Adrenal gland (tissue), 12 donors: ENCODE data around the gene DACT2. TPM values are rescaled to one million over a fixed set of nuclear protein-coding genes. Genes with fewer than 3 reads are reported as not detected.

Experiments
- DNase-seq, 7 donors: peaks; one replicate each; pipeline ENCODE4 v3.0.0-alpha.2; 2019 to 2020
- H3K27ac ChIP-seq, 5 donors: fragments of 200-600 bp; sonication (generic) in 4 of 5; 1 replicate in 3 of 5; 2 replicates in 2 of 5; pipeline versions ENCODE4 v1.5.1 to v1.8.0; 2016 to 2020; ENCODE audit warnings: mild to moderate bottlenecking in 1 of 5
- H3K27me3 ChIP-seq: fragments of 200-600 bp; 2 replicates; pipeline ENCODE4 v1.8.0; 2021
- H3K36me3 ChIP-seq, 2 donors: fragments of 200-600 bp; replicated peaks in 1 of 2; 1 replicate in 1 of 2; 2 replicates in 1 of 2; pipeline versions ENCODE4 v1.5.1 to v1.8.0; 2018 to 2022
- H3K4me1 ChIP-seq, 2 donors: fragments of 200-600 bp; replicated peaks in 1 of 2; 1 replicate in 1 of 2; 2 replicates in 1 of 2; pipeline versions ENCODE4 v1.5.1 to v1.8.0; 2018 to 2021
- H3K4me3 ChIP-seq, 4 donors: fragments of 200-600 bp; sonication (generic) in 3 of 4; one replicate each; pipeline ENCODE4 v1.5.1; 2016 to 2018
- H3K9me3 ChIP-seq, 3 donors: fragments of 200-600 bp; sonication (generic) in 1 of 3; replicated peaks in 1 of 3; 1 replicate in 2 of 3; 2 replicates in 1 of 3; pipeline versions ENCODE4 v1.5.1 to v1.8.0; 2016 to 2021
- CTCF ChIP-seq, 6 experiments: fragments of 450-650 bp in 4 of 6; fragments of 200-600 bp in 2 of 6; sonication (generic) in 1 of 6; IDR thresholded peaks; 1 replicate in 5 of 6; 2 replicates in 1 of 6; pipeline versions ENCODE4 v1.5.1 to v1.8.0; 2016 to 2021; ENCODE audit warnings: antibody characterized with exemption in 6 of 6, mild to moderate bottlenecking in 2 of 6, moderate library complexity in 1 of 6
- POLR2A ChIP-seq, 2 donors: fragments of 450-650 bp; IDR thresholded peaks; one replicate each; pipeline ENCODE4 v1.6.1; 2017; ENCODE audit warnings: antibody characterized with exemption in 2 of 2, mild to moderate bottlenecking in 2 of 2, moderate library complexity in 1 of 2
- WGBS, 4 donors: extraction: QIAGEN DNeasy Blood & Tissue Kit in 2 of 4; methylation state at CpG; one replicate each; pipeline versions ENCODE4 v1.1.5 to v1.1.7; 2013 to 2017; 5-methylcytosine and 5-hydroxymethylcytosine counted together
- intact Hi-C, 2 donors: fragments of 100-400 bp; cut with DNase I; formaldehyde crosslinking; loops; one replicate each; pipeline versions ENCODE4 v1.14.1 to v1.15.0; 2022 to 2023
- polyA plus RNA-seq, 3 donors: library from polyadenylated mRNA; stranded (reverse); fragments of 200-250 nt in 2 of 3; fragments of 350-450 nt in 1 of 3; fragmentation: Illumina TruSeq in 1 of 3; extraction: RNeasy Lipid Tissue Mini Kit (QIAGEN cat#74804) in 1 of 3; gene quantifications; one replicate each; pipeline ENCODE4 v1.2.3, GENCODE V29; 2013 to 2014
- total RNA-seq, 9 donors: library from RNA; depleted of rRNA in 4 of 9; stranded (reverse); fragments of >200 nt in 4 of 9; fragments of 120-200 nt in 1 of 9; fragmentation: NEBNext Ultra II Directional in 1 of 9; extraction: Animal tissue kit (Norgen Biotek cat#: 25700) in 1 of 9; gene quantifications; one replicate each; pipeline versions ENCODE4 v1.1.0 to v1.2.4, GENCODE V29; 2013 to 2023
- donor health status: healthy with polysubstance abuse.
- donor health status: Bipolar disorder and iron deficiency.
- donor health status: DM: yes; HTN: yes; CAD: no.
- donor health status: DM: no; HTN: no; CAD: no.
- donor health status: DM: no; HTN: no; CAD: no.
- donor health status: DM: yes; HTN: yes; CAD: no.

DACT2 gene
- total and polyA plus RNA-seq, 12 donors = 0.05 to 11.2 (median 2.8) TPM

- Histone ChIP-seq H3K9me3 (no peaks in the 10 kb centered on the region), H3K27me3 (no peaks in the 10 kb centered on the region), H3K4me1 (no peaks in the 10 kb centered on the region), H3K36me3 (no peaks in the 10 kb centered on the region), H3K27ac (no peak overlapping the region), H3K4me3 (no peak overlapping the region)
- 64 to 70% (median 65%) methylated on average over 12 to 16 of the region's 16 CpGs for WGBS, 4 donors
- TF ChIP-seq POLR2A (IDR thresholded peaks at IDR 0.05) (no peak), CTCF (IDR thresholded peaks at IDR 0.05) (no peak)
- intact Hi-C loops = no loop called here
- DNase-seq = no peak
Measured at GRCh38 chr6:168301648-168302398, 17.8 kb downstream of the DACT2 start.

- Histone ChIP-seq H3K36me3 (no peaks in the 10 kb centered on the region), H3K4me3 (no peak overlapping the region), H3K27me3 (no peaks in the 10 kb centered on the region), H3K4me1 (no peaks in the 10 kb centered on the region), H3K9me3 (no peaks in the 10 kb centered on the region), H3K27ac (no peak overlapping the region)
- WGBS, 4 donors = 79 to 84% (median 84%) methylated on average over 18 to 20 of the region's 20 CpGs
- no peak for TF ChIP-seq POLR2A (IDR thresholded peaks at IDR 0.05)
- TF ChIP-seq CTCF (IDR thresholded peaks at IDR 0.05) = no peak
- intact Hi-C loops = no loop called here
- no peak for DNase-seq
Measured at GRCh38 chr6:168300975-168301647, 18.5 kb downstream of the DACT2 start.

- H3K27ac ChIP-seq = no peak overlapping the region
- no peaks in the 10 kb centered on the region for H3K4me1 ChIP-seq
- no peaks in the 10 kb centered on the region for H3K9me3 ChIP-seq
- DNase-seq = peak in 1 of 7 donors; percentile 27
- no peaks in the 10 kb centered on the region for H3K27me3 ChIP-seq
- intact Hi-C loops = no loop called here
- TF ChIP-seq POLR2A (IDR thresholded peaks at IDR 0.05) (no peak), CTCF (IDR thresholded peaks at IDR 0.05) (no peak)
- no peaks in the 10 kb centered on the region for H3K36me3 ChIP-seq
- H3K4me3 ChIP-seq = no peak overlapping the region
- 80 to 91% (median 85%) methylated on average over 13 to 28 of the region's 28 CpGs for WGBS, 4 donors
Measured at GRCh38 chr6:168299541-168300511, 19.8 kb downstream of the DACT2 start.

GRCh38 chr6:168297643-168298042 lies 21.9 kb downstream of the DACT2 start:
- H3K9me3 ChIP-seq = no peaks in the 10 kb centered on the region
- intact Hi-C loops = no loop called here
- H3K27ac ChIP-seq = no peak overlapping the region
- no peaks in the 10 kb centered on the region for H3K36me3 ChIP-seq
- WGBS, 4 donors = 65 to 83% (median 77%) methylated on average over 12 to 13 of the region's 13 CpGs
- TF ChIP-seq CTCF (IDR thresholded peaks at IDR 0.05) (no peak), POLR2A (IDR thresholded peaks at IDR 0.05) (no peak)
- no peak for DNase-seq
- H3K27me3 ChIP-seq = no peaks in the 10 kb centered on the region
- no peak overlapping the region for H3K4me3 ChIP-seq
- no peaks in the 10 kb centered on the region for H3K4me1 ChIP-seq
